OCI-LY1 (cell line): Measurements from ENCODE around the gene PTPRE.

Source experiments
- CTCF ChIP-seq: fragments of 200-600 bp; sonication (generic), shearing (Covaris generic); IDR thresholded peaks from 2 replicates; pipeline ENCODE4 v1.5.1; 2017; ENCODE audit warnings: mild to moderate bottlenecking, antibody characterized with exemption, low read length, moderate library complexity, mixed read lengths
- EZH2 ChIP-seq: fragments of 200-600 bp; sonication (generic), shearing (Covaris generic); IDR thresholded peaks from 2 replicates; pipeline ENCODE4 v1.8.0; 2017; ENCODE audit warnings: borderline replicate concordance, mixed run types, mild to moderate bottlenecking, antibody characterized with exemption, low read length, moderate library complexity, mixed read lengths

GRCh38 chr10:128046156-128046952 is 139.5 kb downstream of the PTPRE start:
- no peak for TF ChIP-seq CTCF
- TF ChIP-seq EZH2: no peak
